ENCODE measurements around the gene SLC8A1.

The SLC8A1 gene

GRCh38 chr2:40230707-40231432, 221.0 kb downstream of the SLC8A1 start:
- DNase-seq (ENCODE audit: low read depth in 2 of 2), result no peak

GRCh38 chr2:40230186-40230585, 221.7 kb downstream of the SLC8A1 start:
- DNase-seq (ENCODE audit: low read depth in 2 of 2), result no peak

GRCh38 chr2:40228310-40228709, 223.6 kb downstream of the SLC8A1 start:
- no peak for DNase-seq (ENCODE audit: low read depth in 2 of 2)

- DNase-seq (ENCODE audit: low read depth in 2 of 2), result no peak
Measured at GRCh38 chr2:40227210-40227609, 224.7 kb downstream of the SLC8A1 start.

- DNase-seq (ENCODE audit: low read depth in 2 of 2), result no peak
Measured at GRCh38 chr2:40226637-40227036, 225.3 kb downstream of the SLC8A1 start.

- DNase-seq (ENCODE audit: low read depth in 2 of 2), result no peak
Measured at GRCh38 chr2:40225670-40226210, 226.2 kb downstream of the SLC8A1 start.

GRCh38 chr2:40224318-40224717, 227.6 kb downstream of the SLC8A1 start:
- DNase-seq (ENCODE audit: low read depth in 2 of 2), result no peak

- no peak for DNase-seq (ENCODE audit: low read depth in 2 of 2)
Measured at GRCh38 chr2:40220177-40220925, 231.5 kb downstream of the SLC8A1 start.

GRCh38 chr2:40219141-40219540, 232.7 kb downstream of the SLC8A1 start:
- no peak for DNase-seq (ENCODE audit: low read depth in 2 of 2)

GRCh38 chr2:40218679-40219078, 233.2 kb downstream of the SLC8A1 start:
- no peak for DNase-seq (ENCODE audit: low read depth in 2 of 2)

GRCh38 chr2:40213619-40214018, 238.3 kb downstream of the SLC8A1 start:
- no peak for DNase-seq (ENCODE audit: low read depth in 2 of 2)

- DNase-seq (ENCODE audit: low read depth in 2 of 2), result no peak
Measured at GRCh38 chr2:40213071-40213470, 238.8 kb downstream of the SLC8A1 start.

GRCh38 chr2:40210968-40211353, 240.9 kb downstream of the SLC8A1 start:
- no peak for DNase-seq (ENCODE audit: low read depth in 2 of 2)

GRCh38 chr2:40210344-40210967, 241.4 kb downstream of the SLC8A1 start:
- DNase-seq (ENCODE audit: low read depth in 2 of 2), result no peak

GRCh38 chr2:40209761-40210160, 242.1 kb downstream of the SLC8A1 start:
- no peak for DNase-seq (ENCODE audit: low read depth in 2 of 2)

GRCh38 chr2:40208463-40208862, 243.4 kb downstream of the SLC8A1 start:
- DNase-seq (ENCODE audit: low read depth in 2 of 2), result no peak

- no peak for DNase-seq (ENCODE audit: low read depth in 2 of 2)
Measured at GRCh38 chr2:40204268-40204667, 247.6 kb downstream of the SLC8A1 start.

GRCh38 chr2:40202798-40203400, 249.0 kb downstream of the SLC8A1 start:
- no peak for DNase-seq (ENCODE audit: low read depth in 2 of 2)

- no peak for DNase-seq (ENCODE audit: low read depth in 2 of 2)
Measured at GRCh38 chr2:40201425-40201824, 250.5 kb downstream of the SLC8A1 start.

- DNase-seq (ENCODE audit: low read depth in 2 of 2), result no peak
Measured at GRCh38 chr2:40200366-40200915, 251.4 kb downstream of the SLC8A1 start.

GRCh38 chr2:40199771-40200170, 252.1 kb downstream of the SLC8A1 start:
- DNase-seq (ENCODE audit: low read depth in 2 of 2), result no peak

GRCh38 chr2:40197121-40197520, 254.8 kb downstream of the SLC8A1 start:
- DNase-seq (ENCODE audit: low read depth in 2 of 2), result no peak
